ENCODE measurements around the gene RTL1.

The RTL1 gene

GRCh38 chr14:100898465-100898864 lies 5.1 kb downstream of the RTL1 start:
- no peak for DNase-seq (ENCODE audit: low read depth)

- no peak for DNase-seq (ENCODE audit: low read depth)
Observed at GRCh38 chr14:100896369-100897060, 7.0 kb downstream of the RTL1 start.

GRCh38 chr14:100895411-100895810 lies 8.1 kb downstream of the RTL1 start:
- no peak for DNase-seq (ENCODE audit: low read depth)

- no peak for DNase-seq (ENCODE audit: low read depth)
Observed at GRCh38 chr14:100894416-100894815, 9.1 kb downstream of the RTL1 start.

GRCh38 chr14:100893760-100894159 lies 9.8 kb downstream of the RTL1 start:
- no peak for DNase-seq (ENCODE audit: low read depth)

- no peak for DNase-seq (ENCODE audit: low read depth)
Observed at GRCh38 chr14:100893228-100893601, 10.3 kb downstream of the RTL1 start.

- no peak for DNase-seq (ENCODE audit: low read depth)
Observed at GRCh38 chr14:100892496-100893227, 10.9 kb downstream of the RTL1 start.

GRCh38 chr14:100891501-100892445 lies 11.7 kb downstream of the RTL1 start:
- no peak for DNase-seq (ENCODE audit: low read depth)

- no peak for DNase-seq (ENCODE audit: low read depth)
Observed at GRCh38 chr14:100891051-100891450, 12.5 kb downstream of the RTL1 start.

- DNase-seq (ENCODE audit: low read depth), result no peak
Observed at GRCh38 chr14:100890061-100890850, 13.3 kb downstream of the RTL1 start.

- no peak for DNase-seq (ENCODE audit: low read depth)
Observed at GRCh38 chr14:100889641-100890040, 13.9 kb downstream of the RTL1 start.

GRCh38 chr14:100888789-100889315 lies 14.7 kb downstream of the RTL1 start:
- no peak for DNase-seq (ENCODE audit: low read depth)

GRCh38 chr14:100887728-100888335 lies 15.7 kb downstream of the RTL1 start:
- no peak for DNase-seq (ENCODE audit: low read depth)

GRCh38 chr14:100885617-100886016 lies 17.9 kb downstream of the RTL1 start:
- no peak for DNase-seq (ENCODE audit: low read depth)

- DNase-seq (ENCODE audit: low read depth), result no peak
Observed at GRCh38 chr14:100885196-100885595, 18.3 kb downstream of the RTL1 start.

- DNase-seq (ENCODE audit: low read depth), result no peak
Observed at GRCh38 chr14:100884456-100884855, 19.1 kb downstream of the RTL1 start.

GRCh38 chr14:100883789-100884101 lies 19.8 kb downstream of the RTL1 start:
- DNase-seq (ENCODE audit: low read depth), result no peak

GRCh38 chr14:100882991-100883788 lies 20.3 kb downstream of the RTL1 start:
- no peak for DNase-seq (ENCODE audit: low read depth)

GRCh38 chr14:100882026-100882967 lies 21.2 kb downstream of the RTL1 start:
- DNase-seq (ENCODE audit: low read depth), result no peak
